PFSK-1 (cell line): Measurements from ENCODE around the gene PLPPR1.

ENCODE experiments used
- FOXP2 ChIP-seq: optimal IDR thresholded peaks from 2 replicates; pipeline ENCODE3; 2011; ENCODE audit warnings: borderline replicate concordance, control low read depth, inconsistent platforms; ENCODE audit not compliant: insufficient read depth; ENCODE audit errors: extremely low read length, extremely low read depth
- POLR2AphosphoS5 ChIP-seq: IDR thresholded peaks from 2 replicates; pipeline ENCODE4 v1.6.1; 2012; ENCODE audit warnings: low read depth, mild to moderate bottlenecking, control low read depth, low read length, moderate library complexity
- REST ChIP-seq, 2 experiments: IDR thresholded peaks; 2 replicates each; pipeline versions ENCODE4 v1.6.1 to v1.8.0; 2011 to 2012; ENCODE audit warnings: low read depth in 2 of 2, low read length in 2 of 2, control low read depth in 1 of 2, inconsistent platforms in 1 of 2, mild to moderate bottlenecking in 1 of 2, moderate library complexity in 1 of 2; ENCODE audit not compliant: insufficient read depth in 1 of 2
- SIN3A ChIP-seq: IDR thresholded peaks from 2 replicates; pipeline ENCODE4 v1.6.1; 2012; ENCODE audit warnings: mild to moderate bottlenecking, low read length, moderate library complexity, borderline replicate concordance; ENCODE audit not compliant: insufficient read depth
- TAF1 ChIP-seq: IDR thresholded peaks from 2 replicates; pipeline ENCODE4 v1.6.1; 2012; ENCODE audit warnings: low read length, control low read depth, borderline replicate concordance; ENCODE audit not compliant: insufficient read depth

Gene PLPPR1

GRCh38 chr9:101369286-101369685 lies 340.8 kb downstream of the PLPPR1 start:
- TF ChIP-seq FOXP2, result no peak
- TF ChIP-seq SIN3A, result no peak
- no peak for TF ChIP-seq TAF1
- no peak for TF ChIP-seq POLR2AphosphoS5
- TF ChIP-seq REST (IDR thresholded peaks at IDR 0.05; ENCODE audit: insufficient read depth in 1 of 2, low read depth in 2 of 2, low read length in 2 of 2), result no peak

- no peak for TF ChIP-seq TAF1
- TF ChIP-seq SIN3A, result no peak
- no peak for TF ChIP-seq FOXP2
- TF ChIP-seq REST (IDR thresholded peaks at IDR 0.05; ENCODE audit: insufficient read depth in 1 of 2, low read depth in 2 of 2, low read length in 2 of 2), result no peak
- no peak for TF ChIP-seq POLR2AphosphoS5
These were observed 341.5 kb downstream of the PLPPR1 start for GRCh38 chr9:101369884-101370531.

GRCh38 chr9:101371813-101372212 lies 343.3 kb downstream of the PLPPR1 start:
- TF ChIP-seq SIN3A, result no peak
- TF ChIP-seq TAF1, result no peak
- TF ChIP-seq REST (IDR thresholded peaks at IDR 0.05; ENCODE audit: insufficient read depth in 1 of 2, low read depth in 2 of 2, low read length in 2 of 2), result no peak
- TF ChIP-seq FOXP2, result no peak
- TF ChIP-seq POLR2AphosphoS5, result no peak

GRCh38 chr9:101372327-101373118 lies 344.0 kb downstream of the PLPPR1 start:
- TF ChIP-seq SIN3A (no peak), POLR2AphosphoS5 (no peak), TAF1 (no peak), FOXP2 (no peak), REST (IDR thresholded peaks at IDR 0.05; ENCODE audit: insufficient read depth in 1 of 2, low read depth in 2 of 2, low read length in 2 of 2) (no peak)
